Glomerular endothelial cell (primary cell): ENCODE results near the gene FGF9. TPM values are rescaled to one million over a fixed set of nuclear protein-coding genes. Genes with fewer than 3 reads are reported as not detected.

Source experiments
- DNase-seq: peaks from one replicate; pipeline ENCODE4 v3.0.0-alpha.2; 2011; ENCODE audit warnings: low read depth, low spot score; ENCODE audit errors: extremely low read depth
- total RNA-seq: library from RNA; depleted of rRNA; stranded (reverse); fragments of >200 nt; gene quantifications from 2 replicates; pipeline ENCODE4 v1.2.3, GENCODE V29; 2015

The FGF9 gene
- not detected in 2 replicates for total RNA-seq

DNA sequence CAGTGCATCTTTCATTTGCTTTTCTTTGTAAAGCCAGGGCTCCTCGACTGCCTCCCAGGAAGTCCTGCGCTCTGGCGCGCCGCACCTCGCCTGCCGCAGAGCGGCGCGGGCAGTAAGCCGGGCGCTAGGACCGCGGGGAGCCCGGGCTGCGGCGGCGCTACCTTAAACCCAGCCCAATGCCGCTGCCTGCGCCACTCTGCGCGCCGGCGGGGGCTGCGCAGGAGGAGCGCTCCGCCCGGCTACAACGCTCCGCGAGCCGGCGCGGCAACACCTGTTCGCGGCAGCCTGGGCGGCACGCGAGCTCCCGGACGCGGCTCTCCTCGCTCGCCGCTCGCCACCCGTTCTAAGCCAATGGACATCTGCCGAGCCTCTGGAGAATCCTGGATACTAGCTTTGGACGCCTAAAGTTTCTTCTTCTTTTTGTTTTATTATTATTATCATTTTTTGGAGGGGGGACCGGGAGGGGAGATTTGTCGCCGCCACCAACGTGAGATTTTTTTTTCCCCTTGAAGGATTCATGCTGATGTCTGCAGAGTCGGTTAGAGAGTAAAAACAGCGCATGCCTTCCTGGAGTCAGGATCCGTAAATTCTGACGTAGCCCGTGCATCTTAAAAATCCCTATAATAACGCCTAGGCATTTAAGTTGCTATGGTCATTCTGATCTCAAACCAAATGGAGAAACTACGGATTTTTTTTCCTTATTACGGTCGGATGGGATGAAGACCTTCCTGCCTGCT is at the start of gene FGF9:
Gene FGF9, plus strand, starts transcription at position 191 of the 737 bp plus-strand sequence. CDS start 840 bp downstream, outside the sequence.
- no peak for DNase-seq

DNA sequence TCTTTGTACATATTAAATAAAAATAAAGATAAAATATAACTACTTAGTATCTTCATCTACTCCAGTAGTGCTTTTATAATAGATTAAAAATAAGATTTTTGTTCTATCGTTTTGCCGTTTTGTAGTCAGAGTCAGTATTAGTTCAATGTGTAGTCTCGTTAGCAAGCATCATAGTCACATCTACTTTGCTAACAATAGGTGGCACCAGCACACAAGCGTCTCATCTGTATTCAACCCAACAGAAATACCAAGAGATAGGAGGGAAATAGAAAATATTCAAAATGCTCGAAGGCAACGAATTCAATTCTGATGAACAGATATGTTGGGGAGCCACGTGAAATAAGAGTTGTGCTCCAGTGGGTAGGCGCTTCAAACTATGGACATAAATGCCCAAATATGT is 45.5 kb upstream of the FGF9 start:
- DNase-seq: no peak

DNA sequence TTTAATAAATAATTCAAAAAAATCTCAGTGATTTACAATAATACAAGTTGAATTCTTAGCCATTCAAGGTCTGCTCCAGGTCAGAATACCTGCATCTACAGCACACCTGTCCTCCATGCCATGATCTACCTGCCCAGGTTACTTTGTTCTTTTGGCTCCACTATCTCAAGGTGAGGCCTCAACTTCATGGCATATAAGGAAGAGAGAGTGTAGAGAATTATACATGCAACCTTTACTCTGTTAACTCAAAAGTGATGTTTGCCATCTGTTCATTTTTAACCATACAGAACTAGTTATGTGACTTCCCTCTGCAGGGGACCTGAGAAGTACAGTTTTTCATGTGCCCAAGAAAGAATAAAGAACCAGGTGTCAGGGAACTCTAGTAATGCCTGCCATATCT is 38.7 kb upstream of the FGF9 start:
- DNase-seq: no peak

DNA sequence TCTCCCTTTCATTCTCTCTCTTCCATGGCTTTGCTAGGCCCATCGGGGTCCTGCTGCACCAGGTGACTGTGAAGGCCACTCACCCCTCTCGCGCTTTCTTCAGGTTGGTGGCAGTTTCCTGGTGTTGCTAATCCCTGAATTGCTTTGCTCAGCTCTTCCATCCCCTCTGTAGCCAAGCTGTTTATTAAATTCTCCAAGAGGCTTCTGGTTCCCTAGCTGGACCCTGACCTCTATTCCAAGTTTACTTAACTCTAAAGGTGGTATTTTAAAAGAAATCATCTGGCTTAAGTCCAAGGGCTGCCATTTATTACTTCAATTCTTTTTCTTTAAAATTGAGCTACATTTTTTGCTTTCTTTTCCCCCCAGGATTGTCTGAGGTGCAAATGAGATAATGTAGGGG is 34.2 kb upstream of the FGF9 start:
- DNase-seq: no peak

DNA sequence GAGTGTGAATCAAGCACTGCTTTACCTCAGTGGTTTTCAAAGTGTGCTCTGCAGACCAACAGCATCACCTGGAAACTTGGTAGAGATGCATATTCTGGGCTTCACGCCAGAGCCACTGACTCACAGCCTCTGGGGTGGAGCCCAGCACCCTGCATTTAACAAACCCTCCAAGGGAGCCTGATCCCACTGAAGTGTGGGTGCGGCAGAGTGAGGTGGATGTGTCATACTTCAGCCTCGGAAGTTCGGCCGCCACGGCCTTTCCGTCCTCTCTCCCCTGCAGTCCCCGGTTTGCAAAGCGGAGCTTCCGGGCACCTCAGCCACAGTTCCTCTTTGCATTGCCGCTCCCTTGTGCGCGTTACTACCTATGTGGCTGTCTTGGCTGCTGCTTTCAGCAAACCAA is 33.6 kb upstream of the FGF9 start:
- DNase-seq: no peak

DNA sequence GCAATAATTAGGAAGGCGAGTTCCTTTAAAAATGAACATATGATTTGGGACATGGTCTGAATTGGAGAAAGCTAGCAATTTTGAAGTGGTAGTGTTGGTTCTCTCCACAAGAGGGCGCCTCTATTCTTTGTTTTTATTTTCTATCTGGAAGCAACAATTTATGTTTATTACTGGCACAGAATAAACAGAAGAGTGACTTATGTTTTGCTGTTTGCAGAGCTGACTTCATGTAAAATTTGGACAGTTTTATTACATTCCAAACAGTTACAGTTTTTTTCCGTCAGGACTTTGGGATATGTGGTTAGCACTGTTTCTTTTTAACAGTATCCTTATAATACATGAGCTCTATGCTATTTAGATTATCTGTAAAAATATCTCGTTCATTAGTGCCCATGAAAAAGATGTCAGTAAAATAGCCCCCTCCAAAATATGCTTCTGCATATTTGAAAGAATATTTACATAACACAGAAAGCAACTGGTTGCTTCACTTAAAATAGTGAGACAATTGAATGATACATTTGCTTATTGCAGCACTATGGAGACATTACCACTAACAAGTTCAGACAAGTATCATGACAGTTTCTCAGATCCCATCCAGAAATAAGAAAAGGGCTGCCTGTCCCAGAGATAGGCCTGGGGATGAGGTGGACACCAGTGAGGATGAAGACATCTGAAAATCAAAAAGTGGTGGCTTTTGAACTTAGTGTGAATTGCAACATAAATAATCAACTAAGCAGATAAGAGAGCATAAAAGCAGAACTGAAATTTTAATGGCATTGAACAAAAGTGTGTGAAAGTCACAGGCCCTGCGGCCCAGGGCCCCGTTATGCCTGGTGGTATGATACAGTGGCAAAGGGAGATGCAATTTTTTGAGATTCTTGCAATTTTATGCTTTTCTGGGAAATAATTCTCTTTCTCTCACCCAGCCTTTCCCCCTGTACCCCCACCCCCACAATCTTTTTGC is 32.3 kb upstream of the FGF9 start:
- peak; percentile 10 for DNase-seq

DNA sequence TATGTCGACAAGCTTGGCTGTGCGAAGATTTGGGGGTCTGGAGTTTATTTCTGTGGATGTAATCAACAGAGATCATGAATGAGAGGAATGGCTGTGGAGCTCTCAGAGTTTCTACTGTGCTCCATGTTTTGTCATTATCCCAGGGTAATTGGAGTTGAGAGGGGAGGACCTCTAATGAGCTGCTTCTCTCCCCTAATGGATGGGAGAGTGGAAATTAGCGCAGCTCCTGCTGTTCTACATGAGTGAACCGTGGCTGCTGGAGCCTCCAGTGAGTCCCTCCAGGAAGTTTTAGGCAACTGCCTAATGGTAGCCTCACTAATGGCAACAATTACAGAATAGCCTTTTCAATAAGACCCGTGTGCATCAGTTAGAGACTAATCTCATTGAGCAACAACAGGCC is 31.3 kb upstream of the FGF9 start:
- no peak for DNase-seq

DNA sequence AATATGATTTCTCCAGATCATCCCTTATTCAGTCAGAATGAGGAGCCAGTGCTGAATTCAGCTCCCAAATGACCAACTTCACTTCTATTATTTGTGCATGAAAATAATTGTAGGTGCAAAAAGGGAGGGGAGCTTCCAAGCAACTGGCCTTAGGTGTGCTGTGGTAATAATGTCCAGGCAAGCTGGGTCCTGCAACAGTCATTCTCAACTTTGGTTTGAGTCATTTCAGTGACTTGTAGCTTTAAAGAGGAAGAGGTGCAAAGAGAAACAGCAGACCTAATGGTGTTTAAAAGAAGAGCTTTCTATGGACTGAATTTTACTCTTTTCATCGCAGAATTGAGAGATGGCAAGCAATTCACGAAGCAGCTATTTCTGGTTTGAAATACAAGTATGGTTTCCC is 29.2 kb upstream of the FGF9 start:
- no peak for DNase-seq

DNA sequence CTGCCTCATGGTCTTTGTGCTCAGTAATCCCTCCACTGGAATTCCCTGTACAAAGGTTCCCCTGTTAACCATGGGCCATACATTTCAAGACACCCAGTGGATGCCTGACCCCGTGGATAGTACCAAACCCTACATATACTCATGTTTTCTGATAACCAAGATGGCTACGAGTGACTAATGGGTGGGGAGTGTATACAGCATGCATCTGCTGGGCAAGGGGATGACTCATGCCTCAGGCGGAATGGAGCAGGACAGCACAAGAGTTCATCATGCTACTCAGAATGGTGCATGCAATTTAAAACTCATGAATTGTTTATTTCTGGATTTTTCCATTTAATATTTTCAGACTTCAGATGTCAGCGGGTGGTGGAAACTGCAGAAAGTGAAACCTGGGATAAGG is 13.3 kb upstream of the FGF9 start:
- DNase-seq: no peak

DNA sequence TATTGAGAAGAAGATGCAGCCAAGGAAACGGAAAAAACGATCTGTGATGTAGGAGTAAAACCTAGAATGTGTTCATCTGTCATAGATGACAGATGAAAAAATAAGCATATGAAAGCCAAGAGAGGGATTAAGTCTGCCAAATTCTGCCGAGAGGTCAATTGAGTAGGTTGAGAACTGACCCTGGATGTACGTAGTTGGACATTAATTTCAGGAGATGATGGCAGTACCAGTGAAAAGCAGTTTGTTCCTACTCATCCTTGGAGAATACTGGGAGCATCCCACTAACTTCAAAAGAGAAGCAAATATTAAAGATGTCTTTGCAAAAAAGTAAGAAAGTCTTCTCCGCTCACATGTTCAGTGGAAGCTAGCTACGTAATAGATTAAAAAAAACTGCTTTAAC is 11.8 kb upstream of the FGF9 start:
- DNase-seq: no peak

DNA sequence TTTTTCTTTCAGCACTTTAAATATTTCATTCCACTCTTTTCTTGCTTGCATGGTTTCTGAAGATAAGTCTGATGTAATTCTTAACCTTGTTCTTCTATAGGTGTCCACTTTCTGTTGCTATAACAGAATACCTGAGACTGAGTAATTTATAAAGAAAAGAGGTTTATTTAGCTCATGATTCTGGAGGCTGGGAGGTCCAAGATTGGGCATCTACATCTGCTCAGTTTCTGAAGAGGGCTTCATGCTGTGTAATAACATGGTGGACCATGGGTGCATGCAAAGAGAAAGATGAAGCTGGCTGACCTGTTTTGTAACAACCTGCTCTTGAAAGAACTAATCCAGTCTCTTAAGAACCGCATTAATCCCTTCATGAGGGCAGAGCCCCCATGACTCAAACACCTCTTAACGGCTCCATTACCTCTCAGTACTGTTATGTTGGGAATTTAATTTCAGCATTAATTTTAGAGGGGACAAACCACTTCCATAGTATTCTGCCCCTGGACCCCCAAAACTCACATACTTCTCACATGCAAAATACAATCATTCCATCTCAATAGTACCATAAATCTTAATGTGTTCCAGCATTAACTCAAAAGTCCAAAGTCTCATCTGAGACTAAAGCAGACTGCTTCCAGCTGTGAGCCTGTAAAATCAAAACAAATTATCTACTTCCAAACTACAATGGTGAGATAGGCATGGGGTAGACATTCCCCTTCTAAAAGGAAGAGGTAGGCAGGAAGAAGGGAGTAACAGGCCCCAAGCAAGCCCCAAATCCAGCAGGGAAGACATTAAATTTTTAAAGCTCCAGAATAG is 9.6 kb upstream of the FGF9 start:
- no peak for DNase-seq

DNA sequence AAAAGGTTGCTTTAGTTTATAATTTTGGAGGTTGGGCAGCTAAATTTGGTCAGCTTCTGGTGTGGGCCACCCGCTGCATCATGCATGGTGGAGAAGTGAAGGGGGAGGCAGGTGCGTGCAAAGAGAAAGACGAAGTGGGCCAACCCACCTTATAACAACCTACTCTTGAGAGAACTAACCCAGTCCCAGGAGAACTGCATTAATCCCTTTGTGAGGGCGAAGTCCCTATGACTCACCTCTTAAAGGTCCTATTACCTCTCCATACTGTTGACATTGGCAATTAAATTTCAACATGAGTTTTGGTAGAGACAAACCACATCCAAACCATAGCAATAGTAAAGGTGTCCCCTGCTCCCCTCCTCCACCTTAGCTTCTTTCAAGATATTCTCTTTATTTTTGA is 7.7 kb upstream of the FGF9 start:
- DNase-seq: no peak

DNA sequence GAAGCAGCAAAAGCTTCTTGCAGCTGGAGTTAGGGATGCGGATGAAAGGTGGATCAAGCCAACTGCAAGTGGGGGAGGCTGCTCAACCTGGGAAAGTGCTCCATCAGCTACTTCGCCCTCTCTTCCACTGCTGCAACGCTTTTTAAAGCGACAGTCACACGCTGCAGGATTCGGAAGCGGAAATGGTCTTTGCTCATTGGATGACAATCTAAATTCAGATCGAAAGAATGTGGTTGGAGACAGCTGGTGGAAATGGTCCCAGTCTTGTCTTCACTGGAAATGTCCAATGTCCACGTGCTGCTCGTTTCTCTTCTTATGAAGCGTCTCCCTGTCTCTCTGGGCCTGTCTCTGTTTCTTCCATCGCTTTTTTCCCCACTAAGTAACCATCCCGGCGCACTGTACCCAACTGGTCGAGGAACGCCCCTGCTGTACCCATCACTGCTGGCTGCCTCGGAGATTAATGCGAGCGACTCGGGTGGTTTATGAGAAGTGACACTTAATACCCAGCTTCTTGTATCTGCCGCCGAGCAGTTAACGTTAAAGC is 2.1 kb upstream of the FGF9 start:
- no peak for DNase-seq

DNA sequence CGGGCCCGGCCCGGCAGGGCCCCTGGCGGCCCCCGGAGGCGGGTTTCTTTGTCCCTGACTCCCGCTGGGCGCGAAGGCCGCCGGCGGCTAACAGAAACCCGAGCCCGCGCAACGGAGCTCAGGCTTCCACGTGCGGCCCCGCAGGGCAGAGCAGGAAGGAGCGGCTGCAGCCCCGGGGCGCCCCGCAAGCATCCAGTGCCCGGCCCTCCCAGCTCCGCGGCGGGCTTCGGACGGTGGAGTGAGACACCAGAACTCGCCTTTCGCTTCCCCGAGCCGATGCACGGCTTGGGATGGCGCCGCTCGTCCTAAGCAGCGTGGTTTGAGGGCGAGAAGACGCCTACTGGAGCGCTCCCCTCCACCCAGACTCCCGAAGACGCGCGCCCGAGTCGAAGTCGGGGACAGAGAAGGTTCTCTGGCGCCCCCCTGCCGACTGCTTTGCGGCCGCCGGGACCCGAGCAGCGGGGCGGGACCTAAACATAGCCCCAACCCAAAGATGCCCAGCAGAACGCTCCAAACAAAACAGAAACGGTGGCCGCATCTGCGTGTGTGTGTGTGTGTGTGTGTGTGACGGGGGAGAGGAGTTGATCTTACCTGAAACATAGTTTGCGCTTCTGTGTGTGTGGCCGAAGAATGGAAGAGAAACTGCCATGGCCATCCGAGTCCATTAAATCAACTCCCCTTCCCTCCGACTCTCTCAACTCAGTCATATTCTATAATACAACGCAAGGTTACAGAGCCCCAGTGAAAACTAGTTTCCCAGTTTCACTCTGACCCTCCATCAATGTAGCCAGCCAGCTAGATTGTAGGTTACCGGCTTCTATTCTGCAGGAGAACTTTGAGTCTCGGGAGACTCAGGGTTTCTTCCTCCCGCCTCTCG is 629 bp upstream of the FGF9 start:
- DNase-seq: no peak

DNA sequence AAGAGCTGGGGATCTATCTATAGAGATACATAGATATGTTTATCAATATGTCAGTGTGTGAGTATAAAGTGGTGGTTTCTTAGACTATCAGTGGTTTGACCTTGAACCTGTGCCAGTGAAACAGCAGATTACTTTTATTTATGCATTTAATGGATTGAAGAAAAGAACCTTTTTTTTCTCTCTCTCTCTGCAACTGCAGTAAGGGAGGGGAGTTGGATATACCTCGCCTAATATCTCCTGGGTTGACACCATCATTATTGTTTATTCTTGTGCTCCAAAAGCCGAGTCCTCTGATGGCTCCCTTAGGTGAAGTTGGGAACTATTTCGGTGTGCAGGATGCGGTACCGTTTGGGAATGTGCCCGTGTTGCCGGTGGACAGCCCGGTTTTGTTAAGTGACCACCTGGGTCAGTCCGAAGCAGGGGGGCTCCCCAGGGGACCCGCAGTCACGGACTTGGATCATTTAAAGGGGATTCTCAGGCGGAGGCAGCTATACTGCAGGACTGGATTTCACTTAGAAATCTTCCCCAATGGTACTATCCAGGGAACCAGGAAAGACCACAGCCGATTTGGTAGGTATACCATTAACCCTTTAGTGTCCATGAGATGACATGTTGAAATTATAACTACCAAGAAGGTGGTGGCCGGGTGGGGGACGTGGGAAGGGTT is 880 bp downstream of the FGF9 start:
- no peak for DNase-seq

DNA sequence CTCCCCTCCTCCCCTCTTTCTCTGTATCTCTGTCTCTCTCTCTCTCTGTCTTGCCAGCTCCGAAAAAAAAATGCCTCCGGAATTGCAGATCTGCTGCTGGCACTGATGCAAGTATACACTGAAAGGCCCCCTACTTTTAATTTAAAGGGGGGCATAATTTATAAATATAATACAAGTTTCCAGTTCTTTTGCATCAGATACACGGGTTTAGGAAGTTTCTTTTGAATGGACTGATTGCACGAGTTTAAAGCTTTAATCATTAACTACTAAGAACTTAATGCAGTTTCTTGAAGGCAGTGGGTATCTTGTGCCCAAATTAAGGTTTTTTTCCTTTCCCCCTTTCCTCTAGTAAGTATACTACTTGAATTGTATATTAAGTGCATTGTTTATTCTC is 1.4 kb downstream of the FGF9 start:
- DNase-seq: no peak

DNA sequence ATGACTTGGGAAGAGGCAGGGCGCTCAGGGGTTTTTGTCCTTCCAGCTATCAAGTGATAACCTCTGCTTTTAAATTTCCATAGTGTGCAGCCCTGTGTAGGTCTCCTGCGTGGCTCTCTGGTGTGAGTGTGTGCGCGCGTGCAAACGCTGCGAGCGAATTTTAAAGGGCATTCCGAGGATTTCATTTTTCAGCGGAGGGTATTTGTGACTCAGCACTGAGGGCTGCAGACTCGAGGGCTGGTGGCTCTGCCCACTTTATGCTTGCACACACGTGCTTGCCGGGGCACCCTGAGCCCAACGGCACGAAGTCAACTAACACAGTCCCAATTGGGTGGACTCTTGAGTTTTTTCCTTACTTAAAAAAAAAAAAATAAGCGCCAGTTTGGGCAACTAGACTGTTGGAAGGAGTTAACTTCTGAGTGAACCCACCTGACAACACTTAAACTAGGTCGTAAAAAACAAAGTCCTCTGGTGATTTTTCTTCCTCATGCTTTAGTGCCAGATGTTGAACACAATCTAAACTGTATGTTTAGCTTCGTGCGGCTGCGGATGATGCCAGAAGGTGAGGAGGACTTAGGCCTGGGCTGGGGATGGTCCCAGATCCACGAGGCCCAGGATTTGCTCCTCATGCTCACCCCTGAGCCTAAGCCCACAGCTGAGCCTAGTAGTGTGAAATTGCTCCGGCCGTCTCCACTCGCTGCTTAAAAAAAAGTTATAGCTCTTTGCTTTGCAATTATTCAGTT is 2.1 kb downstream of the FGF9 start:
- no peak for DNase-seq

DNA sequence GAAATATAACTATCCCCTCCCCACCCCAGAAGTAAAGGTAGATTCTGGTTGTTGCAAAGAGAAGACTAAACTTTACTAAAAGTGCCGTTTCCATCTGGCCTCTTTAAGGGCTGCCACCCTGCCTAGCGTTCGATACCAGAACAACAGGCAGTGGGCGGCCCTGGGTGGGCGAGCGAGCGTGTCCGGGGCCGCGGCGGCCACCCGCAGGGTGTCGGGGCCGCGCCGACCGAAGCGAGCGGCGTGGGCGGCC is 2.6 kb downstream of the FGF9 start:
- no peak for DNase-seq
